Measurements from ENCODE around the gene JARID2.
A peak's percentile ranks its signal among the peaks of the same experiment; 100 is the strongest.

JARID2 gene

GRCh38 chr6:15245361-15246216 is at the start of gene JARID2:
JARID2 (plus strand) TSS chr6:15246069; CDS start chr6:15246540, 471 bp downstream.
- peak; percentile 93 for DNase-seq

DNA sequence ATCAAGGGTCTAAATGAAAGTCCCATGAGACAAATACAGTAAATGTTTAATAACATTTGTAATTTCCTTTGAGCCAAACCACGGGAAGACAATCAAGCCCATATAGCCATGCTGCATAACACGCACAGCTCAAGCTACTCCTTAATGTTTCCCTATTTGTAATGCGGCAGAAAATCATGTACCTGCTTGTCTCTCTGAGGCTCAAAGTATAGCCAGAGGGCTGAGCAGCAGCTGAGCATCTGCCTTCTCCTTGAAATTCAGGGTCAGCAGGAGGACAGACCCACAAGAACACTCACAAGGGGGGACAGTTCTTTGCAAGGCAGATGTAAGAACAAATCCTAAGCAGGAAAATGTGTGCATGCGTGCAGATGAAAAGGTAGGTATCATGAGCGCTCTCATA is 45.8 kb upstream of the JARID2 start:
- DNase-seq, result no peak

GRCh38 chr6:15205321-15205720 is 40.5 kb upstream of the JARID2 start:
- peak; percentile 5 for DNase-seq

DNA sequence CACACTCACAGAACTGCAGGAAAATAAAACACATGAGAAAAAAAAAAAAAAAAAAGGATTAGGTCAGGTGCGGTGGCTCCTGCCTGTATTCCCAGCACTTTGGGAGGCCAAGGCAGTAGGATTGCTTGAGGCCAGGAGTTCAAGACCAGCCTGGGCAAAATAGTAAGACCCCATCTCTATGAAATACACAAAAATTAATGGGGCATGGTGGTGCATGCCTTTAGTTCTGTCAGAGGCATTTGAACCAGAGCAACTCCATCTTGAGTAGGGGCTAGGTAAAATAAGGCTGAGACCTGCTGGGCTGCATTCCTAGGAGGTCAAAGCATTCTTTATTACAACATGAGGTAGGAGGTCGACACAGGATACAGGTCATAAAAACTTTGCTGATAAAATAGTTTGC is 39.0 kb upstream of the JARID2 start:
- DNase-seq, result no peak

DNA sequence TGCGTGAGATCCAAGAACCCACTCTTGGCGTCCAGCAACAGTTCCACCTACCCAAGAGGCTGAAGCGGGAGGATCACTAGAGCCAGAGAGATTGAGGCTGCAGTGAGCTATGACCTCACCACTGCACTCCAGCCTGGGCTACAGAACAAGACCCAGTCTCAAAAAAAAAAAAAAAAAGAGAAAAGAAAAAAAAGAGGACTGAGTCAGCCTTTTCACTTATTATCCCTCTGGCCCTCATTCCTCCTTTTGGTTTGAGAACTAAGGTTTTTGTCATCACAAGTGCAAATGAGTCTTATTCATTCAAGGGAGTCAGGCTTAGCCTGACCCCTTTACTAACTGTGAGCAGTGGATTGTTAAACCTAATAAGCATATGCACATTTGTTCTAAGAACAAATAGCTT is 37.9 kb upstream of the JARID2 start:
- peak; percentile 3 for DNase-seq

DNA sequence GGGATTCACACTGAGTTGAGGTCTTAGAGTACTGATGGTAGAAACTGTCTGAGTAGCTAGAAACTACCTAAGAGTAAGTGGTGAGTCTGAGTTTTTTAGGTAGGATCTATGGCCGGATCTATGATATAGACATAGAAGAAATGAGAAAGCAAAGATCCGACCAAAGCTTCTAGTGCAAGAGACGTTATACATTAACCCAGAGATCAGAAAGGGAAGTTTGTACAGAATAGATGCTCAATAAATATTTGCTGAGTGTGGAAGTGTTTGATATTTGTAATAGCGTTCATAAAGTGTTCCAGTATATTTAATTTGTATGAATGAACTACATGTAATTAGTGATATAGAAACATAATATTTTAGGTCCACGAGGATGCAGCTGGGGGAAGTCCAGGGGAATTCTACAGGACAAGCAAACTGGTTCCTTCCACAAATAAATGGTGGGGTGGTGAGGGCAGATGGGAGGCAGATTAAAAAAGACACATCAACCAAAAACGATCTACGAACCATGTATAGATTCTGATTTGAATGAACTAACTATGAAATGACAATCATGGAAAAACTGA is 31.9 kb upstream of the JARID2 start:
- DNase-seq, result no peak

DNA sequence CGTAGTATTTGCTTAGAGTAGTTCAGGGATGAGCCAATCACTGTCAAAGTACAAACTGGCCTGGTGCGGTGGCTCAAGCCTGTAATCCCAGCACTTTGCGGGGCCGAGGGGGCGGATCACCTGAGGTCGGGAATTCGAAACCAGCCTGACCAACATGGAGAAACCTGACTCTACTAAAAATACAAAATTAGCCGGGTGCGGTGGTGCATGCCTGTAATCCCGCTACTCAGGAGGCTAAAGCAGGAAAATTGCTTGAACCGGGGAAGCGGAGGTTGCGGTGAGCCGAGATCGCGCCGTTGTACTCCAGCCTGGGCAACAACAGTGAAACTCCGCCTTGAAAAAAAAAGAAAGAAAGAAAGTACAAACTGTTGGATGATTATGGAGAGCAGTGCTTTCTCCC is 27.5 kb upstream of the JARID2 start:
- DNase-seq, result no peak

DNA sequence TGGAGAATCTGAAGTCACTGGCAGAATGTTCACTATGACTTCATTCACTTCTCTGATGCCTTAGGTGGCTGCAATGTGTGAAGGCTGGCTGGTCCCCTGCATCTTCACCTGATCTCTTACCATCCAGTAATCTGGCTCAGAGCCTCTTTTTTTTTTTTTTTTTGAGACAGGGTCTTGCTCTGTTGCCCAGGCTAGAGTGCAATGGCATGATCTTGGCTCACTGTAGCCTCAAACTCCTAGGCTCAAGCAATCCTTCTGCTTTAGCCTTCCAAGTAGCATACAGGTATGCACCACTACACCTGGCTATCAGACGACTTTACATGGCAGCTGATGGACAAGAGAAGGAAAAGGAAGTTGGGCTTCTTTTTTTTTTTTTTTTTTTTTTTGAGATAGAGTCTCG is 25.8 kb upstream of the JARID2 start:
- DNase-seq, result no peak

- no peak for DNase-seq
Observed at GRCh38 chr6:15227827-15228318, 18.0 kb upstream of the JARID2 start.

DNA sequence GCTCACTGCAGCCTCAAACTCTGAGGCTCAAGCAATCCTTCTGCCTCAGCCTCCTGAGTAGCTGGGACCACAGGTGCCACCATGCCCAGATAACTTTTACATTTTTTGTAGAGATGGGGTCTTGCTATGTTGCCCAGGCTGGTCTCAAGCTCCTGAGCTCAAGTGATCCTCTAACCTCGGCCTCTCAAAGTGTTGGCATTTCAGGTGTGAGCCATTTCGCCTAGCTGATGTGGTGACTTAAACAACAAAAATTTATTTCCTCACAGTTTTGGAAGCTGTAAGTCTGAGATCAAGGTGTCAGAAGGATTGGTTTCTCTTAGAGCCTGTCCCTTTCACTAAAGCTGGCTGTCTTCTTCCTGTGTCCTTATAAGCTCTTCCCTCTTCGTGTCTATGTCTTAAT is 15.0 kb upstream of the JARID2 start:
- no peak for DNase-seq

DNA sequence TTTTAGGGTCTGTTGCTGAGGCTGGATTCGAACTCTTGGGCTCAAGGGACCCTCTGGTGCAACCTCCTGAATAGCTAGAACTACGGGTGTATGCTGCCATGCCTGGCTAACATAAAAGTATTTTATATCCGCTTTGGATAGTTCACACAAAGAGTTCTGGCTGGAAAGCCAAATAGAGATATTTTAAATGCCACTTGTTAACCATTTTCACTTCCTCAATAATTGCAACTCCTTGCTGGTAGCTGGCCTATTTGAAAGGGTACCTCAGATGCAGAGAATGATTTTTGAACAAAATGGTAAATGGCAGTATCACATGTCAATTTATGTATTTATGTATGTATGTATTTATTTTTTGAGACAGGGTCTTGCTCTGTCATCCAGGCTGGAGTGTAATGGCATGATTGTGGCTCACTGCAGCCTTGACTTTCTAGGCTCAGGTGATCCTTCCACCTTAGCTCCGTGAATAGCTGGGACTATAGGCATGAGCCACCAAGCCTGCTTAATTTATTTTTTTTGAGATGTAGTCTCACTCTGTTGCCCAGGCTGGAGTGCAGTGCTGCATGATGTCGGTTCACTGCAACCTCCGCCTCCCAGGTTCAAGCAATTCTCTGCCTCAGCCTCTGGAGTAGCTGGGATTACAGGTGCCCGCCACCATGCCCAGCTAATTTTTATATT is 12.9 kb upstream of the JARID2 start:
- no peak for DNase-seq

- DNase-seq, result no peak
Observed at GRCh38 chr6:15234068-15234758, 11.7 kb upstream of the JARID2 start.

DNA sequence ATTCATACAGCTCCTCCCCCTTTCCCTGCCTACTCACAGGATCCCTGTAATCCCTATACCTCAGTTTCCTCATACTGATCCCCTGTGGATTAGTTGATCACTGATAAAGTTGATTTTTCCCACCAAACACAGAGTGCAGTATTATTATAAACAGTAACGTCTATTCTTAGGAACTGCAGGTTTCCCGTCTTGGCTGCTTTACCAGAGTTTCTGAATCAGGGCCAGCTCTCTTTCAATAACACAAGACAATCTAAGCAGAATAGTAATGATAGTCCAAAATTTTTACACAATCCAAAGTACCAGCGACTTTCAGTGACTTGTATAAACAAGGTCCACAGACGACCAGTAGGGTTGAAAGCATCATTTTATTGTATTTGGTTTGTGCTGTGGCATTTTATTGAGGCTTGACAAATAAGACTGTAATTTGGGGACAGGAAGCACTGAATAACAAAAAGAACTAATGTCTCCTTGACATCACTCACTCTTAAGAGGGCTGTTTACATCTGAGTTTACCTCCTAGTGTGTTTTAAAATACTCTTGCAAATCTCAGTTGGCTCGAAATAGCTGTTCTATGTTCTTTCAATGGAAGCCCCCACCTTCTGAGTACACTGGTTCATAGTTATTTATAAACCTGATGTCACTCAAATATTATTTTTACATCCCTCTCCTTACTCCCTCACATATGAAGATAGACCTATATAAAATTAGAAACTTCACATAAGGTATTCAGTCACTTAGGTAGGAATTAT is 6.1 kb upstream of the JARID2 start:
- DNase-seq, result no peak

DNA sequence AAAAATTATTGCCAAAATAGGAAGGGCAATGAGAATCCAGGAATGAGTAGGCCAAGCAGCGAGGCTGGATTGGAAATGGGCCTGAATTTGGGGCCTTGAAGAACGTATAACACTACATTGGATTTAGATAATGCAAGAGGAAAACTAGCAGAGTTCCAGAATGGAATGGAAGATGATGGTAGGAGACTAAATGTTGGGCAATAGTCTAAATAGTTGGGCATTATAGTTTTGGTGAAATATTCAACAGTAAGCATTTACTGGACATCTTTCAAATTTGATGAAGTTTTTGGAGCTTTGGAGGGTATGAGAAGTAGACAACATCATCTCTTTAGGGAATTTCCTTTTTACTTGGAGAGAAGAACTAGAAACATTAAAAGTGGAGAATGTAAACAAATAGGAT is 3.4 kb upstream of the JARID2 start:
- no peak for DNase-seq

DNA sequence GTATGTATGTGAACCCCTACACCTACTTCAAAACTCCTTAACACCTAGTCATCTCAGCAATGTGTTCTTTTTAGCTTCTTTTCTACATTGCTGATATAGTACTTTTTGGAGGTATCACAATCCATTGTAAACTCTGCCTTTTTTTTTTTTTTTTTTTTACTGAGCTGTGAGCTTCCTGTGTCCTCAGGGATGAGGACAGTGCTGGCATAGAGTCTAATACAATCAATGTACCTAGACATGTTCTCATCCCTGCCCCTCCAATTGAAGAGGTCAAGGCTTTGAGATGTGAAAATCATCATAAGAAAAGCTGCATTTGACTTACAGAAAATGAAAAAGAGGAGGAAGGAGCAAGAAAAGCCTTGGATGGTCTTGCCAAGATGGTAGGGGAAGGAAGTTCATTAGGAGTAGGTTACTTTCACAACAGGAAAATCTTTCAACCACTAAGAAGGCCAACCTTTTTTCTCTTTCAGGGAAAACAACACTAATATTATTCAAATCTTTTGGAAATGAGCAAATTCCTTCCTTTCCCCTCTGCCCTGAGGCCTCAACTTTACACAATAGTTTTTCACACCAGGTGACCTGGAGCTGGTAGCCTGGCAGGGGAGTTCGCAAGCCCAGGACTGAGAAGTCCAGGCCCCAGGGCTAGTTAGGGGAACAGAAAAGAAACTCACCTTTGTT is 2.8 kb upstream of the JARID2 start:
- DNase-seq, result no peak

- DNase-seq, result no peak
Observed at GRCh38 chr6:15243910-15244619, 1.8 kb upstream of the JARID2 start.

GRCh38 chr6:15244620-15245360 is 1.1 kb upstream of the JARID2 start:
- peak; percentile 50 for DNase-seq

DNA sequence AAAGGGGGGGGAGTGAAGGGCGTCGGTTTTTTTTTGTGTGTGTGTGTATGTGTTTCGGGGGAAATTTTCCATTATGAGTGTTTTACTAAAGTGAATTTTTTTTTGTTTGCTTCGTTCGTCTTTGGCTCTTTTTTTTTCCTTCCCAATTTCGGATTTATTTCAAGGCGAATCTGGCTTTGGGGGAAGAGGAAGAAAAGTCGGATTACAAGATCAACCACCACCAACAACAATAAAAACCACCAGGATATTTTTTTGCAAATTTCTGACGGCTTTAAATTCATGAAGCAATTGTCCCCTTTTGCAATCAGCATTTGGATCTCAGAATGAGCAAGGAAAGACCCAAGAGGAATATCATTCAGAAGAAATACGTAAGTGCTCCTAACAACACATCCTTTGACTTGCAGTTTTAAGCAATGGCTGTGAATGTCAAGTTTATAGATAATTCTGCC is 372 bp downstream of the JARID2 start:
- DNase-seq, result no peak

DNA sequence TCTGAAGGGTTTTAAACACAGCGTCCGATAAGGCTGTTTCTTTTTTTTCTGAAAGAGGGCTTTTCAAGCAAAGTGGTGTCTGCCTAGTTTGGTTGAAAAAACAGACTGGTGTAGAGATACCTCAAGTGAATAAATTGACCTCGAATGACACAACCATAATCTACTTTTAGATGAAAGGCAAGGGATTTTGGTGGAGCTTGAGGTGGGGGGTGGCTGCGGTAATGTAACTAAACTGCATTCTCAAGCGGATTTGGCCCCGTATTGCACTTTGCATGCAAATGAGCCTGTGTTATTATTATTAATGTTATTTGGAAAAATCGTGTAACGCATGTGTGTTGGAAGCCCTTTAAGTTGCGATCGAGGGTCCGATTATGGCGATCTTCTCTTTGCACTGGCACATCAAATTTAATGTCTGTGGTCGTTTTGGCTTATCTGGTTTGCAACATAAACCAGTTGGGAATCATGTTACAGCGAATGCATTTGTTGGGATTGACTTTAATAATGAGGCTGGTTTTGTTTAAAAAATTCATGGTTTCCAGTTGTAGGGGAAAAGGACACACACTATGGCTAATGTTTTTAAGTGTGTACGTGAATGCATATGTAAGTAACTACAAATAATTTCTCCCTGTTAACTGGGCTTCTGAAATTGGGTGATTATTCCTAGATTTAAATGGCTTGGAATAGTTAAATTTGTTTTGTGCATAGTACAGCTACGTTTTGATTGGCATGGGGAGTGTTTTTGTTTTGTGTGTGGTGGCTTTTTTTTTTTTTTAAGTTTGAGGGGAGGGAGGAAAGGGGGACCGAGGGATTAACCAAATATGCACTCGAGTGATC is 1.0 kb downstream of the JARID2 start:
- DNase-seq, result no peak
